Loucy (cell line): ENCODE results near the gene TCN2.

Experiments used
- EZH2phosphoT487 ChIP-seq: fragments of 200-600 bp; IDR thresholded peaks from 2 replicates; pipeline ENCODE4 v1.6.1; 2018; ENCODE audit warnings: antibody characterized with exemption, mild to moderate bottlenecking, moderate library complexity, borderline replicate concordance
- TF ChIP-seq, protein P1 (sequence below): fragments of 200-600 bp; sonication (generic); conservative IDR thresholded peaks from 2 replicates; pipeline ENCODE4 v1.5.1; 2014; ENCODE audit warnings: mild to moderate bottlenecking, antibody characterized with exemption, low read length

- TF ChIP-seq, protein P1, sequence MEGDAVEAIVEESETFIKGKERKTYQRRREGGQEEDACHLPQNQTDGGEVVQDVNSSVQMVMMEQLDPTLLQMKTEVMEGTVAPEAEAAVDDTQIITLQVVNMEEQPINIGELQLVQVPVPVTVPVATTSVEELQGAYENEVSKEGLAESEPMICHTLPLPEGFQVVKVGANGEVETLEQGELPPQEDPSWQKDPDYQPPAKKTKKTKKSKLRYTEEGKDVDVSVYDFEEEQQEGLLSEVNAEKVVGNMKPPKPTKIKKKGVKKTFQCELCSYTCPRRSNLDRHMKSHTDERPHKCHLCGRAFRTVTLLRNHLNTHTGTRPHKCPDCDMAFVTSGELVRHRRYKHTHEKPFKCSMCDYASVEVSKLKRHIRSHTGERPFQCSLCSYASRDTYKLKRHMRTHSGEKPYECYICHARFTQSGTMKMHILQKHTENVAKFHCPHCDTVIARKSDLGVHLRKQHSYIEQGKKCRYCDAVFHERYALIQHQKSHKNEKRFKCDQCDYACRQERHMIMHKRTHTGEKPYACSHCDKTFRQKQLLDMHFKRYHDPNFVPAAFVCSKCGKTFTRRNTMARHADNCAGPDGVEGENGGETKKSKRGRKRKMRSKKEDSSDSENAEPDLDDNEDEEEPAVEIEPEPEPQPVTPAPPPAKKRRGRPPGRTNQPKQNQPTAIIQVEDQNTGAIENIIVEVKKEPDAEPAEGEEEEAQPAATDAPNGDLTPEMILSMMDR: no peak
- no peak for TF ChIP-seq EZH2phosphoT487
Measured at GRCh38 chr22:30614879-30615278, 7.9 kb downstream of the TCN2 start.
